C4-2B (cell line): Measurements from ENCODE around the gene SRL.

Experiments used
- CTCF ChIP-seq: fragments of 450-650 bp; conservative IDR thresholded peaks from 2 replicates; pipeline ENCODE4 v1.5.1; 2017; ENCODE audit warnings: mild to moderate bottlenecking
- ZFX ChIP-seq: fragments of 450-650 bp; IDR thresholded peaks from 2 replicates; pipeline ENCODE4 v1.6.1; 2017

GRCh38 chr16:4220358-4220757, 21.5 kb downstream of the SRL start:
- TF ChIP-seq CTCF (no peak), ZFX (no peak)
